HEK293 (cell line): ENCODE results near the gene DUSP19.

ENCODE experiments used
- CTCF ChIA-PET: fragments of 350-600 bp; formaldehyde crosslinking; extraction: SDS; loops from one replicate; lab custom pipeline; 2021; ENCODE audit warnings: antibody characterized with exemption; lab: Yijun Ruan, JAX
- POLR2A ChIA-PET: fragments of 300-600 bp; formaldehyde crosslinking; extraction: SDS; loops from one replicate; lab custom pipeline; 2020; ENCODE audit warnings: antibody characterized with exemption, inconsistent platforms; lab: Yijun Ruan, JAX
- H3K27ac ChIP-seq: fragments of 200-500 bp; sonication (Bioruptor generic); 2 replicates; pipeline ENCODE4 v1.5.1; 2014; ENCODE audit warnings: low read depth, low read length, control low read depth, inconsistent platforms; ENCODE audit errors: extremely low read depth
- H3K36me3 ChIP-seq, 2 experiments: fragments of 200-500 bp in 1 of 2; sonication (Bioruptor generic) in 1 of 2; 1 replicate in 1 of 2; 2 replicates in 1 of 2; pipeline ENCODE4 v1.5.1; 2014 to 2017; ENCODE audit warnings: inconsistent platforms in 2 of 2, low read length in 2 of 2; ENCODE audit not compliant: control insufficient read depth in 2 of 2, insufficient read depth in 1 of 2
- H3K4me1 ChIP-seq: fragments of 200-500 bp; sonication (Bioruptor generic); 2 replicates; pipeline ENCODE4 v1.5.1; 2014; ENCODE audit warnings: mild to moderate bottlenecking, low read length, inconsistent platforms; ENCODE audit not compliant: control insufficient read depth, insufficient read depth
- H3K4me3 ChIP-seq: 2 replicates; pipeline ENCODE4 v1.5.1; 2011; ENCODE audit warnings: low read depth, mild to moderate bottlenecking, control low read depth, low read length, moderate library complexity
- H3K9me3 ChIP-seq: fragments of 200-500 bp; sonication (Bioruptor generic); 2 replicates; pipeline ENCODE4 v1.5.1; 2014; ENCODE audit warnings: low read depth, low read length, inconsistent platforms; ENCODE audit not compliant: control insufficient read depth, insufficient read depth
- IKZF3 ChIP-seq: fragments of 450-650 bp; IDR thresholded peaks from 2 replicates; pipeline ENCODE4 v1.5.0; 2018; ENCODE audit warnings: missing biosample characterization, mild to moderate bottlenecking, missing genetic modification characterization, moderate library complexity
- PRDM1 ChIP-seq: fragments of 450-650 bp; formaldehyde crosslinking; IDR thresholded peaks from 2 replicates; pipeline ENCODE4; 2016; ENCODE audit warnings: missing biosample characterization, missing genetic modification characterization
- PRDM10 ChIP-seq: fragments of 450-650 bp; formaldehyde crosslinking; IDR thresholded peaks from 2 replicates; pipeline ENCODE4 v1.5.1; 2016; ENCODE audit warnings: missing biosample characterization, missing genetic modification characterization
- PRDM2 ChIP-seq: fragments of 450-650 bp; formaldehyde crosslinking; IDR thresholded peaks from 2 replicates; pipeline ENCODE4 v1.5.1; 2016; ENCODE audit warnings: missing biosample characterization, missing genetic modification characterization, borderline replicate concordance
- RBAK ChIP-seq: fragments of 450-650 bp; formaldehyde crosslinking; IDR thresholded peaks from 2 replicates; pipeline ENCODE4 v1.5.1; 2016; ENCODE audit warnings: missing biosample characterization, missing genetic modification characterization
- SCRT2 ChIP-seq: fragments of 450-650 bp; formaldehyde crosslinking; IDR thresholded peaks from 2 replicates; pipeline ENCODE4 v1.5.1; 2016; ENCODE audit warnings: missing biosample characterization, missing genetic modification characterization
- ZNF138 ChIP-seq: fragments of 450-650 bp; formaldehyde crosslinking; IDR thresholded peaks from 2 replicates; pipeline ENCODE4 v1.5.1; 2016; ENCODE audit warnings: missing biosample characterization, missing genetic modification characterization, borderline replicate concordance
- ZNF146 ChIP-seq: fragments of 450-650 bp; formaldehyde crosslinking; IDR thresholded peaks from 2 replicates; pipeline ENCODE4 v1.5.1; 2016; ENCODE audit warnings: missing biosample characterization, missing genetic modification characterization
- ZNF169 ChIP-seq: fragments of 450-650 bp; formaldehyde crosslinking; IDR thresholded peaks from 2 replicates; pipeline ENCODE4 v1.5.1; 2016; ENCODE audit warnings: missing biosample characterization, missing genetic modification characterization
- ZNF366 ChIP-seq: fragments of 450-650 bp; formaldehyde crosslinking; conservative IDR thresholded peaks from 2 replicates; pipeline ENCODE4 v1.5.1; 2016; ENCODE audit warnings: missing biosample characterization, missing genetic modification characterization
- ZNF433 ChIP-seq: fragments of 450-650 bp; formaldehyde crosslinking; IDR thresholded peaks from 2 replicates; pipeline ENCODE4 v1.5.1; 2016; ENCODE audit warnings: missing biosample characterization, missing genetic modification characterization, low read depth
- ZNF529 ChIP-seq: fragments of 450-650 bp; formaldehyde crosslinking; IDR thresholded peaks from 2 replicates; pipeline ENCODE4 v1.5.1; 2017; ENCODE audit warnings: missing genetic modification characterization, missing biosample characterization; ENCODE audit not compliant: insufficient replicate concordance
- ZNF610 ChIP-seq: fragments of 450-650 bp; formaldehyde crosslinking; IDR thresholded peaks from 2 replicates; pipeline ENCODE4 v1.5.1; 2016; ENCODE audit warnings: missing biosample characterization, missing genetic modification characterization, borderline replicate concordance
- ZNF629 ChIP-seq: fragments of 450-650 bp; formaldehyde crosslinking; IDR thresholded peaks from 2 replicates; pipeline ENCODE4 v1.5.1; 2017; ENCODE audit warnings: missing biosample characterization, missing genetic modification characterization
- ZNF658 ChIP-seq: fragments of 450-650 bp; formaldehyde crosslinking; IDR thresholded peaks from 2 replicates; pipeline ENCODE4; 2016; ENCODE audit warnings: missing biosample characterization, missing genetic modification characterization

DUSP19 gene

GRCh38 chr2:183049420-183049819, 29.1 kb upstream of the DUSP19 start (continued):
- TF ChIP-seq IKZF3 (tag by site-specific recombination) (no peak), ZNF138 (no peak), ZNF629 (tag by site-specific recombination) (no peak), ZNF146 (tag by site-specific recombination) (no peak), ZNF169 (tag by site-specific recombination) (no peak), ZNF610 (tag by site-specific recombination) (no peak), ZNF529 (tag by site-specific recombination) (no peak), PRDM10 (tag by site-specific recombination) (no peak), ZNF366 (tag by site-specific recombination) (no peak), PRDM2 (tag by site-specific recombination) (no peak)

GRCh38 chr2:183057333-183057985, 21.1 kb upstream of the DUSP19 start:
- Histone ChIP-seq H3K36me3 (no peaks in the 10 kb centered on the region), H3K4me1 (no peaks in the 10 kb centered on the region), H3K27ac (no peak overlapping the region), H3K9me3 (no peaks in the 10 kb centered on the region), H3K4me3 (no peak overlapping the region)
- TF ChIP-seq ZNF658 (no peak), ZNF433 (no peak), SCRT2 (peak; percentile 62)
- ChIA-PET CTCF (interaction anchor here (1.1 kb wide), 1 partner anchor 9 kb away, joined by 3 read pairs; no protein-coding TSS in a partner anchor), POLR2A (no interaction called here)

GRCh38 chr2:183059561-183059960, 19.0 kb upstream of the DUSP19 start:
- no peaks in the 10 kb centered on the region for H3K4me1 ChIP-seq
- CTCF ChIA-PET = no interaction called here
- no peak overlapping the region for H3K4me3 ChIP-seq
- H3K9me3 ChIP-seq = no peaks in the 10 kb centered on the region
- H3K27ac ChIP-seq = no peak overlapping the region
- POLR2A ChIA-PET = no interaction called here
- H3K36me3 ChIP-seq = no peaks in the 10 kb centered on the region
- TF ChIP-seq PRDM1 (tag by site-specific recombination) (0 out of 2 replicates have a peak, but pooled peaks have one; percentile 14), RBAK (tag by site-specific recombination) (no peak)
